Gastrocnemius medialis (tissue), 4 donors: ENCODE data around the gene RPS6KA4.

Experiments used
- CTCF ChIP-seq, 5 experiments: fragments of 450-650 bp in 3 of 5; fragments of 200-600 bp in 2 of 5; sonication (generic) in 2 of 5; IDR thresholded peaks in 4 of 5; conservative IDR thresholded peaks in 1 of 5; 1 replicate in 4 of 5; 2 replicates in 1 of 5; pipeline ENCODE4 v1.5.1; 2016 to 2019; ENCODE audit warnings: antibody characterized with exemption in 5 of 5, mild to moderate bottlenecking in 3 of 5, moderate library complexity in 3 of 5
- POLR2A ChIP-seq, 2 donors: fragments of 450-650 bp; IDR thresholded peaks; one replicate each; pipeline ENCODE4 v1.6.1; 2017; ENCODE audit warnings: antibody characterized with exemption in 2 of 2, mild to moderate bottlenecking in 2 of 2, moderate library complexity in 2 of 2

- TF ChIP-seq CTCF (IDR thresholded peaks at IDR 0.05 in 4 of 5, conservative IDR thresholded peaks at IDR 0.05 in 1 of 5): no peak
- no peak for TF ChIP-seq POLR2A (IDR thresholded peaks at IDR 0.05)
Observed at GRCh38 chr11:64316672-64317324, 42.2 kb upstream of the RPS6KA4 start.
